ENCODE measurements around the gene IP6K1.

DNA sequence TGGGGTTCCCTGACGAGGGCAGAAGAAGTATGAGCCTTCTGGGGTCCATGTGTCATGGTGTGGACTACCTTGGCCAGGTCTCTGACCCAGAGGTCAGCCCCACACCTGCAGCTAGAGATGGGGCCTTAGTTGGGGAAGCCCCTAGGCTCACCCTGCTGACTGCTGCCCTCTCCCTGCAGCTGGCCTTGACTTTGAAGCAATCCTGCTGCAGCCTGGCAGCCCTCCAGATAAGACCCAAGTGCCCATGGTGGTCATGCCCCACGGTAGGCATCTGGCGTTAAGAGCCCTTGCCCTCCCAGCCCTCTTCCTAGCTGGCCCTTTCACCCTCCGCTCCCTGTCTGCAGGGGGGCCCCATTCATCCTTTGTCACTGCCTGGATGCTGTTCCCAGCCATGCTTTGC, 104.8 kb downstream of the IP6K1 start:
- no peak for TF ChIP-seq KAT2A (conservative IDR thresholded peaks at IDR 0.05; ENCODE audit: control insufficient read depth, low read depth, low read length)
- TF ChIP-seq MXI1 (IDR thresholded peaks at IDR 0.05; ENCODE audit: low read depth, low read length), result no peak
- no peak for TF ChIP-seq POLR2A (IDR thresholded peaks at IDR 0.05; ENCODE audit: low read depth, low read length)
- no peak for TF ChIP-seq RAD21 (IDR thresholded peaks at IDR 0.05; ENCODE audit: insufficient read depth, low read depth, low read length)
- TF ChIP-seq, protein P1, sequence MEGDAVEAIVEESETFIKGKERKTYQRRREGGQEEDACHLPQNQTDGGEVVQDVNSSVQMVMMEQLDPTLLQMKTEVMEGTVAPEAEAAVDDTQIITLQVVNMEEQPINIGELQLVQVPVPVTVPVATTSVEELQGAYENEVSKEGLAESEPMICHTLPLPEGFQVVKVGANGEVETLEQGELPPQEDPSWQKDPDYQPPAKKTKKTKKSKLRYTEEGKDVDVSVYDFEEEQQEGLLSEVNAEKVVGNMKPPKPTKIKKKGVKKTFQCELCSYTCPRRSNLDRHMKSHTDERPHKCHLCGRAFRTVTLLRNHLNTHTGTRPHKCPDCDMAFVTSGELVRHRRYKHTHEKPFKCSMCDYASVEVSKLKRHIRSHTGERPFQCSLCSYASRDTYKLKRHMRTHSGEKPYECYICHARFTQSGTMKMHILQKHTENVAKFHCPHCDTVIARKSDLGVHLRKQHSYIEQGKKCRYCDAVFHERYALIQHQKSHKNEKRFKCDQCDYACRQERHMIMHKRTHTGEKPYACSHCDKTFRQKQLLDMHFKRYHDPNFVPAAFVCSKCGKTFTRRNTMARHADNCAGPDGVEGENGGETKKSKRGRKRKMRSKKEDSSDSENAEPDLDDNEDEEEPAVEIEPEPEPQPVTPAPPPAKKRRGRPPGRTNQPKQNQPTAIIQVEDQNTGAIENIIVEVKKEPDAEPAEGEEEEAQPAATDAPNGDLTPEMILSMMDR (IDR thresholded peaks at IDR 0.05 in 2 of 3, conservative IDR thresholded peaks at IDR 0.05 in 1 of 3; ENCODE audit: control insufficient read depth in 2 of 3, extremely low read depth in 1 of 3, insufficient read depth in 1 of 3, low read depth in 3 of 3, low read length in 3 of 3), result no peak
- TF ChIP-seq FOXK2 (IDR thresholded peaks at IDR 0.05), result no peak
- TF ChIP-seq, protein P2, sequence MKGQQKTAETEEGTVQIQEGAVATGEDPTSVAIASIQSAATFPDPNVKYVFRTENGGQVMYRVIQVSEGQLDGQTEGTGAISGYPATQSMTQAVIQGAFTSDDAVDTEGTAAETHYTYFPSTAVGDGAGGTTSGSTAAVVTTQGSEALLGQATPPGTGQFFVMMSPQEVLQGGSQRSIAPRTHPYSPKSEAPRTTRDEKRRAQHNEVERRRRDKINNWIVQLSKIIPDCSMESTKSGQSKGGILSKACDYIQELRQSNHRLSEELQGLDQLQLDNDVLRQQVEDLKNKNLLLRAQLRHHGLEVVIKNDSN (IDR thresholded peaks at IDR 0.05; ENCODE audit: borderline replicate concordance, extremely low read length, insufficient read depth, low read depth, low read length), result no peak
